SK-N-SH (cell line): ENCODE data around the gene EEIG1. TPM values are rescaled to one million over a fixed set of nuclear protein-coding genes. Genes with fewer than 3 reads are reported as not detected.

Experiments used
- CTCF ChIA-PET: fragments of 300-600, 350-600 bp; formaldehyde crosslinking; extraction: SDS; loops from one replicate; lab custom pipeline; 2021; lab: Yijun Ruan, JAX
- POLR2A ChIA-PET: fragments of 350-600 bp; sonication (Branson Sonifier 250); formaldehyde crosslinking; extraction: SDS; loops from one replicate; lab custom pipeline; 2020; ENCODE audit warnings: antibody characterized with exemption, inconsistent platforms; lab: Yijun Ruan, JAX
- DNase-seq: peaks from one replicate; pipeline ENCODE4 v3.0.0; 2012
- H2AFZ ChIP-seq: fragments of 200-600 bp; sonication (generic); 2 replicates; pipeline ENCODE4 v1.8.1; 2016; ENCODE audit warnings: antibody characterized with exemption, mild to moderate bottlenecking, low read depth
- H3F3A ChIP-seq: fragments of 200-600 bp; sonication (generic); replicated peaks from 2 replicates; pipeline ENCODE3; 2016; ENCODE audit warnings: antibody characterized with exemption, mild to moderate bottlenecking; ENCODE audit not compliant: insufficient read depth
- H3K27ac ChIP-seq, 2 experiments: fragments of 200-500 bp in 1 of 2; fragments of 200-600 bp in 1 of 2; sonication (Bioruptor generic) in 1 of 2; sonication (generic), shearing (Covaris generic) in 1 of 2; 2 replicates each; pipeline versions ENCODE4 v1.5.1 to v1.6.1; 2014 to 2016; ENCODE audit warnings: low read depth in 2 of 2, inconsistent platforms in 1 of 2, low read length in 1 of 2, mild to moderate bottlenecking in 1 of 2, mixed read lengths in 1 of 2
- H3K27me3 ChIP-seq: fragments of 200-600 bp; sonication (generic), shearing (Covaris generic); 2 replicates; pipeline ENCODE4 v1.6.1; 2016; ENCODE audit warnings: mixed run types; ENCODE audit not compliant: insufficient read depth
- H3K36me3 ChIP-seq, 2 experiments: fragments of 200-500 bp in 1 of 2; fragments of 200-600 bp in 1 of 2; sonication (Bioruptor generic) in 1 of 2; sonication (generic) in 1 of 2; replicated peaks in 1 of 2; 2 replicates each; pipeline versions ENCODE3 to v1.5.1; 2014 to 2016; ENCODE audit warnings: low read length in 1 of 2, mild to moderate bottlenecking in 1 of 2; ENCODE audit not compliant: insufficient read depth in 2 of 2, control insufficient read depth in 1 of 2
- H3K4me1 ChIP-seq, 2 experiments: fragments of 200-500 bp in 1 of 2; fragments of 200-600 bp in 1 of 2; sonication (Bioruptor generic) in 1 of 2; sonication (generic), shearing (Covaris generic) in 1 of 2; 2 replicates each; pipeline versions ENCODE4 v1.5.1 to v1.6.1; 2014 to 2016; ENCODE audit warnings: low read depth in 1 of 2, low read length in 1 of 2, mixed run types in 1 of 2; ENCODE audit not compliant: insufficient read depth in 2 of 2, control insufficient read depth in 1 of 2
- H3K4me2 ChIP-seq: fragments of 200-600 bp; sonication (generic), shearing (Covaris generic); 2 replicates; pipeline ENCODE4 v1.6.1; 2017; ENCODE audit warnings: mixed run types
- H3K4me3 ChIP-seq, 2 experiments: fragments of 200-500 bp in 1 of 2; fragments of 200-600 bp in 1 of 2; sonication (Bioruptor generic) in 1 of 2; sonication (generic), shearing (Covaris generic) in 1 of 2; 2 replicates each; pipeline versions ENCODE4 v1.5.1 to v1.8.1; 2014 to 2016; ENCODE audit warnings: low read depth in 2 of 2, inconsistent platforms in 1 of 2, low read length in 1 of 2, mild to moderate bottlenecking in 1 of 2, mixed read lengths in 1 of 2, moderate library complexity in 1 of 2
- H3K79me2 ChIP-seq: fragments of 200-600 bp; sonication (generic); 2 replicates; pipeline ENCODE4 v1.8.1; 2017; ENCODE audit warnings: mild to moderate bottlenecking; ENCODE audit not compliant: insufficient read depth
- H3K9ac ChIP-seq: fragments of 200-600 bp; sonication (generic); 2 replicates; pipeline ENCODE4 v1.6.1; 2017; ENCODE audit warnings: mixed run types
- H3K9me2 ChIP-seq: fragments of 200-600 bp; sonication (generic); 2 replicates; pipeline ENCODE4 v1.6.1; 2017; ENCODE audit warnings: mixed run types
- H3K9me3 ChIP-seq: fragments of 200-600 bp; sonication (generic); 2 replicates; pipeline ENCODE4 v1.6.1; 2017; ENCODE audit warnings: mixed run types, mild to moderate bottlenecking, moderate library complexity
- H4K20me1 ChIP-seq: fragments of 200-600 bp; sonication (generic); 2 replicates; pipeline ENCODE4 v1.6.1; 2017; ENCODE audit warnings: mild to moderate bottlenecking, mixed run types; ENCODE audit not compliant: insufficient read depth
- CHD2 ChIP-seq: fragments of 150-350 bp; IDR thresholded peaks from 2 replicates; pipeline ENCODE4 v1.6.1; 2018; ENCODE audit warnings: low read length; ENCODE audit not compliant: partially characterized antibody
- ELF1 ChIP-seq: IDR thresholded peaks from 2 replicates; pipeline ENCODE4 v1.4.0; 2012
- EP300 ChIP-seq, 2 experiments: IDR thresholded peaks; 2 replicates each; pipeline versions ENCODE4 v1.4.0 to v1.6.1; 2012; ENCODE audit warnings: borderline replicate concordance in 1 of 2, low read depth in 1 of 2, low read length in 1 of 2
- EZH2phosphoT487 ChIP-seq: fragments of 200-600 bp; sonication (generic); IDR thresholded peaks from 2 replicates; pipeline ENCODE4 v1.6.1; 2017; ENCODE audit warnings: low read depth, mixed run types, mild to moderate bottlenecking, antibody characterized with exemption, moderate library complexity, borderline replicate concordance
- FOXJ3 ChIP-seq: sonication (generic); formaldehyde crosslinking; IDR thresholded peaks from 2 replicates; pipeline ENCODE4 v1.5.1; 2020; ENCODE audit warnings: mild to moderate bottlenecking, missing genetic modification reagents
- FOXM1 ChIP-seq: IDR thresholded peaks from 2 replicates; pipeline ENCODE4 v1.4.0; 2012; ENCODE audit warnings: low read depth, mild to moderate bottlenecking
- GATA2 ChIP-seq: sonication (generic); formaldehyde crosslinking; IDR thresholded peaks from 2 replicates; pipeline ENCODE4 v1.5.0; 2020; ENCODE audit warnings: mild to moderate bottlenecking, missing genetic modification reagents
- IRF3 ChIP-seq: fragments of 150-350 bp; IDR thresholded peaks from 2 replicates; pipeline ENCODE4 v1.6.1; 2016; ENCODE audit warnings: mild to moderate bottlenecking, low read depth, low read length
- JUND ChIP-seq: IDR thresholded peaks from 2 replicates; pipeline ENCODE4 v1.4.0; 2012
- MAX ChIP-seq: IDR thresholded peaks from 2 replicates; pipeline ENCODE4 v1.4.0; 2012; ENCODE audit warnings: low read depth
- MEF2A ChIP-seq: IDR thresholded peaks from 2 replicates; pipeline ENCODE4 v1.4.0; 2012; ENCODE audit warnings: low read depth, borderline replicate concordance
- NFIC ChIP-seq: IDR thresholded peaks from 2 replicates; pipeline ENCODE4 v1.4.0; 2012; ENCODE audit warnings: borderline replicate concordance
- PBX3 ChIP-seq: IDR thresholded peaks from 2 replicates; pipeline ENCODE4; 2012
- RCOR1 ChIP-seq: fragments of 150-350 bp; IDR thresholded peaks from 2 replicates; pipeline ENCODE4 v1.6.1; 2017; ENCODE audit warnings: antibody characterized with exemption, low read length
- REST ChIP-seq: IDR thresholded peaks from 2 replicates; pipeline ENCODE4 v1.6.1; 2012; ENCODE audit warnings: mild to moderate bottlenecking, low read depth, low read length, moderate library complexity
- RFX5 ChIP-seq: IDR thresholded peaks from 2 replicates; pipeline ENCODE4 v1.6.1; 2012; ENCODE audit warnings: mild to moderate bottlenecking, improper control_type of control experiment, low read length
- RXRA ChIP-seq: IDR thresholded peaks from 2 replicates; pipeline ENCODE4 v1.4.0; 2012; ENCODE audit warnings: low read depth, mild to moderate bottlenecking, borderline replicate concordance
- TAF1 ChIP-seq: IDR thresholded peaks from 2 replicates; pipeline ENCODE4 v1.6.1; 2012; ENCODE audit warnings: low read depth, mild to moderate bottlenecking, low read length, moderate library complexity, borderline replicate concordance
- TEAD4 ChIP-seq: IDR thresholded peaks from 2 replicates; pipeline ENCODE4 v1.4.0; 2012; ENCODE audit warnings: mild to moderate bottlenecking, borderline replicate concordance; ENCODE audit not compliant: insufficient read depth
- USF1 ChIP-seq: IDR thresholded peaks from 2 replicates; pipeline ENCODE4 v1.4.0; 2012; ENCODE audit warnings: low read depth, borderline replicate concordance
- USF2 ChIP-seq: fragments of 150-350 bp; IDR thresholded peaks from 2 replicates; pipeline ENCODE4 v1.6.1; 2017; ENCODE audit warnings: antibody characterized with exemption, low read length, low read depth, borderline replicate concordance
- YY1 ChIP-seq: IDR thresholded peaks from 2 replicates; pipeline ENCODE4 v1.4.0; 2012; ENCODE audit warnings: low read depth, mild to moderate bottlenecking
- WGBS: methylation state at CpG from one replicate; pipeline ENCODE4 v1.1.6; 2017; ENCODE audit warnings: low lambda C conversion rate; 5-methylcytosine and 5-hydroxymethylcytosine counted together
- polyA plus RNA-seq, 3 experiments: library from polyadenylated mRNA; depleted of rRNA; stranded (reverse); fragments of >200 nt; gene quantifications; 2 replicates each; pipeline ENCODE4 v1.2.3, GENCODE V29; 2012

Gene EEIG1
- polyA plus RNA-seq, 1 of the 3 experiments (the other 2 are of a cell fraction) = 26.2 TPM

GRCh38 chr9:127931092-127931881, 49.5 kb downstream of the EEIG1 start:
- POLR2A ChIA-PET = interaction anchor here (0.6 to 1.2 kb wide), 3 partner anchors 11 to 862 kb away, joined by 3 to 5 read pairs (median 4); no protein-coding TSS in a partner anchor

More at GRCh38 chr9:127931092-127931881, 49.5 kb downstream of the EEIG1 start:
- peaks cover 3 to 5% of the 10 kb centered on the region in 2 experiments for H3K36me3 ChIP-seq
- peak overlapping the region; percentile 59 to 64 for H3K4me3 ChIP-seq
- WGBS = 27% methylated on average over 17 of the region's 18 CpGs
- peaks cover 32% of the 10 kb centered on the region for H3K79me2 ChIP-seq
- CTCF ChIA-PET = interaction anchor here (0.6 to 2.0 kb wide), 10 partner anchors 10 to 1007 kb away, joined by 3 to 13 read pairs (median 5); no protein-coding TSS in a partner anchor
- TF ChIP-seq FOXJ3 (CRISPR knock-in tag) = no peak
- no peak for TF ChIP-seq RFX5
- TF ChIP-seq EP300 (IDR thresholded peaks at IDR 0.05; ENCODE audit: borderline replicate concordance in 1 of 2, low read depth in 1 of 2, low read length in 1 of 2) = no peak
- no peak for TF ChIP-seq YY1
- TF ChIP-seq CHD2 = no peak
- TF ChIP-seq USF1 = peak; percentile 43; the same call in 1 of the 2 replicates
- no peak for TF ChIP-seq RCOR1
- no peak for TF ChIP-seq TAF1
- no peak for TF ChIP-seq EZH2phosphoT487
- no peak for TF ChIP-seq TEAD4
- TF ChIP-seq RXRA = no peak
- TF ChIP-seq NFIC = no peak
- TF ChIP-seq USF2 = no peak
- TF ChIP-seq MAX = 0 out of 2 replicates have a peak, but pooled peaks have one; percentile 18
- no peak for TF ChIP-seq REST
- TF ChIP-seq MEF2A = no peak
- no peak for TF ChIP-seq IRF3
- TF ChIP-seq JUND = peak; percentile 34
- TF ChIP-seq FOXM1 = no peak
- no peak for TF ChIP-seq PBX3
- no peak for TF ChIP-seq GATA2 (CRISPR knock-in tag)
- TF ChIP-seq ELF1 = no peak
- H3K9ac ChIP-seq = peak overlapping the region; percentile 59
- H3K9me2 ChIP-seq = no peaks in the 10 kb centered on the region
- H3K4me2 ChIP-seq = peak overlapping the region; percentile 90
- peaks cover 15 to 40% of the 10 kb centered on the region in 2 experiments for H3K4me1 ChIP-seq
- peak; percentile 72 for DNase-seq
- no peaks in the 10 kb centered on the region for H3K27me3 ChIP-seq
- H3K9me3 ChIP-seq = no peaks in the 10 kb centered on the region
- H4K20me1 ChIP-seq = 0 out of 2 replicates have a peak, but pooled peaks cover 2% of the 10 kb centered on the region
- peak overlapping the region; percentile 80 to 91 for H3K27ac ChIP-seq
- peak overlapping the region; percentile 52; the same call in 1 of the 2 replicates for H2AFZ ChIP-seq
- peaks cover 19% of the 10 kb centered on the region for H3F3A ChIP-seq
